K562 (cell line): Measurements from ENCODE around the gene MCAM. TPM values are rescaled to one million over a fixed set of nuclear protein-coding genes. Genes with fewer than 3 reads are reported as not detected.

Experiments used
- ATAC-seq: fragments of 200-7000 bp; cut with Tn5 transposase; 3 replicates; pipeline ENCODE4 v1.9.1; 2020; ENCODE audit warnings: moderate library complexity
- BruUV-seq: library from RNA; stranded (reverse); fragments of 400-500 nt; replicated peaks from 2 replicates; lab custom pipeline; 2021; lab: Mats Ljungman, UMichigan
- CTCF ChIA-PET: fragments of 300-600 bp; formaldehyde crosslinking; extraction: SDS; loops from one replicate; lab custom pipeline; 2021; ENCODE audit warnings: low intra/inter-chr PET ratio; lab: Yijun Ruan, JAX
- POLR2A ChIA-PET: fragments of 300-600, 350-650 bp; sonication (Branson Sonifier 250); formaldehyde crosslinking; extraction: SDS; loops from one replicate; lab custom pipeline; 2021; ENCODE audit warnings: antibody characterized with exemption, inconsistent platforms; lab: Yijun Ruan, JAX
- DNase-seq, 4 experiments: peaks; one replicate each; pipeline versions ENCODE4 v3.0.0 to v3.0.0-alpha.2; 2011 to 2018; ENCODE audit warnings: low spot score in 3 of 4, mixed read lengths in 3 of 4; ENCODE audit errors: extremely low read depth in 1 of 4
- FAIRE-seq: peaks from 2 replicates; lab custom pipeline; 2011; peaks lifted over from hg19 to GRCh38; lab: Jason Lieb, UNC
- H2AFZ ChIP-seq: 2 replicates; pipeline ENCODE4 v1.6.0; 2011; ENCODE audit warnings: low read depth, low read length, control low read depth, inconsistent platforms
- H3K27ac ChIP-seq: fragments of 200-600 bp; 3 replicates; pipeline ENCODE4 v1.8.0; 2011; ENCODE audit warnings: low read depth, mild to moderate bottlenecking, control low read depth, inconsistent platforms, low read length, moderate library complexity, mixed read lengths; ENCODE audit errors: extremely low read depth
- H3K27me3 ChIP-seq, 2 experiments: fragments of 300-600 bp in 1 of 2; 2 replicates in 1 of 2; 3 replicates in 1 of 2; pipeline versions ENCODE4 v1.6.0 to v1.8.0; 2011; ENCODE audit warnings: inconsistent platforms in 2 of 2, low read length in 2 of 2, mild to moderate bottlenecking in 1 of 2, mixed read lengths in 1 of 2, moderate library complexity in 1 of 2; ENCODE audit not compliant: control insufficient read depth in 2 of 2, insufficient read depth in 2 of 2
- H3K36me3 ChIP-seq: fragments of 300-600 bp; 3 replicates; pipeline ENCODE4 v1.8.0; 2011; ENCODE audit warnings: mild to moderate bottlenecking, low read length, inconsistent platforms; ENCODE audit not compliant: control insufficient read depth, insufficient read depth
- H3K4me1 ChIP-seq, 2 experiments: fragments of 200-600 bp in 1 of 2; replicated peaks in 1 of 2; 2 replicates in 1 of 2; 3 replicates in 1 of 2; pipeline versions ENCODE4 v1.5.1 to v1.8.0; 2011; ENCODE audit warnings: inconsistent platforms in 2 of 2, low read length in 2 of 2, mild to moderate bottlenecking in 1 of 2, mixed read lengths in 1 of 2, moderate library complexity in 1 of 2; ENCODE audit not compliant: control insufficient read depth in 2 of 2, insufficient read depth in 2 of 2
- H3K4me2 ChIP-seq: 2 replicates; pipeline ENCODE4 v1.6.1; 2011; ENCODE audit warnings: low read length, control low read depth, inconsistent platforms, mixed read lengths; ENCODE audit not compliant: insufficient read depth
- H3K4me3 ChIP-seq: fragments of 200-600 bp; sonication (generic), shearing (Covaris generic); 2 replicates; pipeline ENCODE4 v1.5.1; 2016; ENCODE audit warnings: control low read depth, inconsistent platforms
- H3K79me2 ChIP-seq: fragments of 200-600 bp; 3 replicates; pipeline ENCODE4 v1.8.0; 2011; ENCODE audit warnings: low read length, inconsistent platforms; ENCODE audit not compliant: control insufficient read depth, insufficient read depth
- H3K9ac ChIP-seq, 2 experiments: 2 replicates each; pipeline versions ENCODE4 v1.6.0 to v1.6.1; 2011; ENCODE audit warnings: low read depth in 2 of 2, low read length in 2 of 2, control low read depth in 1 of 2, inconsistent platforms in 1 of 2, mild to moderate bottlenecking in 1 of 2, mixed read lengths in 1 of 2; ENCODE audit not compliant: insufficient read depth in 1 of 2
- H3K9me1 ChIP-seq: one replicate; pipeline ENCODE4 v1.6.0; 2011; ENCODE audit warnings: inconsistent platforms, mild to moderate bottlenecking, low read length, moderate library complexity; ENCODE audit not compliant: control insufficient read depth, insufficient read depth
- H3K9me3 ChIP-seq: replicated peaks from 2 replicates; pipeline ENCODE4 v1.5.1; 2011; ENCODE audit warnings: low read depth, low read length, inconsistent platforms; ENCODE audit not compliant: control insufficient read depth, insufficient read depth
- H4K20me1 ChIP-seq: replicated peaks from 2 replicates; pipeline ENCODE4 v1.6.1; 2011; ENCODE audit warnings: low read length, inconsistent platforms, mixed read lengths; ENCODE audit not compliant: control insufficient read depth, insufficient read depth
- BCOR ChIP-seq: fragments of 450-650 bp; IDR thresholded peaks from 2 replicates; pipeline ENCODE4 v1.6.1; 2016
- BDP1 ChIP-seq: IDR thresholded peaks from 3 replicates; pipeline ENCODE4 v1.6.1; 2011; ENCODE audit not compliant: insufficient read length, insufficient read depth
- BRF1 ChIP-seq: IDR thresholded peaks from 3 replicates; pipeline ENCODE4 v1.6.1; 2011; ENCODE audit warnings: borderline replicate concordance, mild to moderate bottlenecking; ENCODE audit not compliant: insufficient read length; ENCODE audit errors: extremely low read depth
- DNMT1 ChIP-seq: fragments of 450-650 bp; IDR thresholded peaks from 2 replicates; pipeline ENCODE4 v1.6.1; 2016; ENCODE audit warnings: antibody characterized with exemption, mild to moderate bottlenecking
- EP300 ChIP-seq: IDR thresholded peaks from 2 replicates; pipeline ENCODE4 v1.6.1; 2012; ENCODE audit warnings: low read length, improper control_type of control experiment
- FOXJ3 ChIP-seq: sonication (generic); formaldehyde crosslinking; IDR thresholded peaks from 2 replicates; pipeline ENCODE4 v1.4.0; 2020; ENCODE audit warnings: mild to moderate bottlenecking, missing genetic modification reagents
- IRF2 ChIP-seq: sonication (generic); formaldehyde crosslinking; IDR thresholded peaks from 2 replicates; pipeline ENCODE4 v1.8.1; 2022; ENCODE audit warnings: mild to moderate bottlenecking, missing genetic modification reagents
- KLF6 ChIP-seq: fragments of 250-450 bp; sonication (Bioruptor Pico); IDR thresholded peaks from 2 replicates; pipeline ENCODE4 v1.4.0; 2020; ENCODE audit warnings: mild to moderate bottlenecking, moderate library complexity, borderline replicate concordance
- SPI1 ChIP-seq: IDR thresholded peaks from 2 replicates; pipeline ENCODE4 v1.6.1; 2011; ENCODE audit warnings: low read depth, low read length, control low read depth, borderline replicate concordance
- ZC3H4 ChIP-seq: sonication (generic); formaldehyde crosslinking; IDR thresholded peaks from 2 replicates; pipeline ENCODE4 v1.9.0; 2021; ENCODE audit warnings: missing genetic modification reagents, borderline replicate concordance
- ZNF146 ChIP-seq: IDR thresholded peaks from one replicate; pipeline ENCODE4 v1.6.1; 2018; ENCODE audit warnings: missing compliant biosample characterization; ENCODE audit not compliant: unreplicated experiment
- ZNF589 ChIP-seq: fragments of 200-800 bp; sonication (Bioruptor generic); IDR thresholded peaks from 2 replicates; pipeline ENCODE4 v1.6.1; 2016; ENCODE audit warnings: low read depth, missing genetic modification characterization, missing compliant biosample characterization
- WGBS: fragments of 100-300 bp; shearing (Covaris generic); methylation state at CpG from one replicate; pipeline ENCODE4 v1.1.6; 2016; ENCODE audit warnings: low coverage, mixed read lengths; ENCODE audit not compliant: insufficient coverage; ENCODE audit errors: missing lambda C conversion rate; 5-methylcytosine and 5-hydroxymethylcytosine counted together
- in situ Hi-C: fragments of 300-500 bp; cut with MboI; formaldehyde crosslinking; loops from 4 replicates; pipeline ENCODE4 v1.15.0; 2018; ENCODE audit warnings: inconsistent platforms, mixed read lengths
- intact Hi-C: fragments of 100-400 bp; cut with micrococcal nuclease; formaldehyde crosslinking; loops from 2 replicates; pipeline ENCODE4 v1.14.2; 2022
- polyA plus RNA-seq, 8 experiments: library from polyadenylated mRNA; depleted of rRNA in 4 of 8; stranded (reverse) in 5 of 8; unstranded in 3 of 8; fragments of >200 nt; fragmentation: Nextera tagmentation in 2 of 8; fragmentation: Illumina TruSeq in 1 of 8; extraction: Ambion mirVana in 2 of 8; extraction: Trizol in 1 of 8; gene quantifications; 2 replicates each; pipeline versions ENCODE4 v1.2.1 to v1.2.3, GENCODE V29; 2011 to 2014; ENCODE audit warnings: inconsistent platforms in 1 of 8, missing spikeins in 1 of 8
- total RNA-seq, 7 experiments: library from RNA; depleted of rRNA in 6 of 7; stranded (reverse); fragments of >200 nt in 6 of 7; fragmentation: Illumina TruSeq in 2 of 7; extraction: Trizol in 2 of 7; gene quantifications; 2 replicates each; pipeline versions ENCODE4 v1.2.1 to v1.2.3, GENCODE V29; 2011 to 2021; ENCODE audit warnings: low replicate concordance in 1 of 7
- TF ChIP-seq, protein P1 (sequence below): fragments of 250-450 bp; sonication (Bioruptor Pico); IDR thresholded peaks from 2 replicates; pipeline ENCODE4 v1.8.0; 2022; ENCODE audit warnings: inconsistent platforms, mild to moderate bottlenecking, moderate library complexity, borderline replicate concordance
- TF ChIP-seq, protein P2 (sequence below): fragments of 450-650 bp; IDR thresholded peaks from 2 replicates; pipeline ENCODE4 v1.6.1; 2016; ENCODE audit warnings: borderline replicate concordance
- TF ChIP-seq, protein P3 (sequence below): fragments of 250-450 bp; sonication (Bioruptor Pico); IDR thresholded peaks from 2 replicates; pipeline ENCODE4 v1.4.0; 2020; ENCODE audit warnings: mild to moderate bottlenecking

The MCAM gene
- total and polyA plus RNA-seq, 9 of the 15 experiments (the other 6 are each of a cell fraction or from before 2014, with no cell fraction given), result 14.7 to 118 (median 53.6) TPM

DNA sequence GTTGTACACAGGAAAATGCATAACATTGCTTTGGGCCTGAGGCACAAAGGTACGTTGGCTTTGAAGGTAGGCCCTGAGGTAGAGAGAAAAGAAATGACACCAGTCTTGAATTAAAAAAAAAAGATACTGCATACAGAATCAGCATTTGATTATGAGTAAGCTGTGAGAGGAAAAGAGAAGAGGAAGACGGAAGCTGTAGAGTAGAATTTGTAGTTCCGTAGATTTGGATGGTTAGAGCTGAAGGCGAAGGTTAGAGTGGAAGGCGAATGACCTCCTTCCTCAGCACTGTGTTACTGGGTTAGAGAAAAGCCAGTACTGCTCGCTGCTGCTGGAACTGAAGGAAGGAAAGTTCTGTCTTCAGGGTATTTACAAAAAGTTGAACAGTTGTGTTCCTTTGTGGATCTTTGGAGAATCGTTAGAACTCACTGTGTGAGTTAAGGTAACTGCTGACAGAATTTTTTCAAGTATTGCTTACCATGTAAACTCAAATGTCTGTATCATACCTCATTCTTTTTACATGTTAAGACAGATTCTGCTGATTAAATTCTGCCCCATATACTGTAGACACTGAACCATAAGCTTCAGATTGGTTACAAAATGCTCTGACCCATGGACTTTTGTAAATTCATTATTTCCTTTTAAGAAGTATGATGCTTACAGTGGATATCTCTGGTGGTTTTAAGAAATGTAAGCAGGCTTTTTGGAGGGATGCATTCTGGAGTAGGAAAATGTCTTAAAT, 50.2 kb downstream of the MCAM start (continued):
- TF ChIP-seq, protein P1, sequence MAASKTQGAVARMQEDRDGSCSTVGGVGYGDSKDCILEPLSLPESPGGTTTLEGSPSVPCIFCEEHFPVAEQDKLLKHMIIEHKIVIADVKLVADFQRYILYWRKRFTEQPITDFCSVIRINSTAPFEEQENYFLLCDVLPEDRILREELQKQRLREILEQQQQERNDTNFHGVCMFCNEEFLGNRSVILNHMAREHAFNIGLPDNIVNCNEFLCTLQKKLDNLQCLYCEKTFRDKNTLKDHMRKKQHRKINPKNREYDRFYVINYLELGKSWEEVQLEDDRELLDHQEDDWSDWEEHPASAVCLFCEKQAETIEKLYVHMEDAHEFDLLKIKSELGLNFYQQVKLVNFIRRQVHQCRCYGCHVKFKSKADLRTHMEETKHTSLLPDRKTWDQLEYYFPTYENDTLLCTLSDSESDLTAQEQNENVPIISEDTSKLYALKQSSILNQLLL (CRISPR knock-in tag), result no peak

DNA sequence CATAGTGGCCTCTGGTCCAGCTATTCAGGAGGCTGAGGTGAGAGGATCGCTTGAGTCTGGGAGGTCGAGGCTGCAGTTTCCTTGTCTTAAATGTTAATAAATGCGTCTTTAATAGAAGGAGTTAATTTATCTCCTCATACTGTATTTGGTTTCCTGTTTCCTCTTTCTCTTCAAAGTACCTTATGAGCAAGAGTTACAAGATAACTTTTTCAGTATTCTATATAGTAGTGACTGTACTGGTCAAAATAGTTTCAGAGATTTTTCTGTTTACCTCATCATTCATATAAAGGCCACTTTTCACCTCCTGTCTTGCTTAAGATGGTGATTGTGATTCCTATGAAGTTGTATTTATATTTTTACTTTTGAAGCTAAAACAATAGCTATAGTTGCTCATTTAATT, 50.9 kb downstream of the MCAM start:
- Histone ChIP-seq H3K9me1 (no peaks in the 10 kb centered on the region), H3K27ac (no peak overlapping the region), H3K4me3 (no peak overlapping the region), H4K20me1 (no peaks in the 10 kb centered on the region), H3K9ac (no peak overlapping the region), H2AFZ (no peak overlapping the region), H3K4me2 (no peak overlapping the region), H3K9me3 (no peaks in the 10 kb centered on the region), H3K4me1 (peaks cover 0 to 22% of the 10 kb centered on the region in 2 experiments; a peak in 3 of 5 replicates), H3K79me2 (peaks cover 19% of the 10 kb centered on the region), H3K27me3 (no peaks in the 10 kb centered on the region), H3K36me3 (no peaks in the 10 kb centered on the region)
- intact Hi-C loops, result no loop called here
- POLR2A ChIA-PET, result no interaction called here
- 82% methylated on average over 3 of the region's 3 CpGs for WGBS
- BruUV-seq, result no TSS peak
- in situ Hi-C loops, result no loop called here
- ATAC-seq, result no peak
- FAIRE-seq, result no peak
- TF ChIP-seq ZNF589 (CRISPR knock-in tag), result no peak
- TF ChIP-seq EP300, result no peak
- no peak for TF ChIP-seq ZNF146 (CRISPR knock-in tag)
- TF ChIP-seq, protein P2, sequence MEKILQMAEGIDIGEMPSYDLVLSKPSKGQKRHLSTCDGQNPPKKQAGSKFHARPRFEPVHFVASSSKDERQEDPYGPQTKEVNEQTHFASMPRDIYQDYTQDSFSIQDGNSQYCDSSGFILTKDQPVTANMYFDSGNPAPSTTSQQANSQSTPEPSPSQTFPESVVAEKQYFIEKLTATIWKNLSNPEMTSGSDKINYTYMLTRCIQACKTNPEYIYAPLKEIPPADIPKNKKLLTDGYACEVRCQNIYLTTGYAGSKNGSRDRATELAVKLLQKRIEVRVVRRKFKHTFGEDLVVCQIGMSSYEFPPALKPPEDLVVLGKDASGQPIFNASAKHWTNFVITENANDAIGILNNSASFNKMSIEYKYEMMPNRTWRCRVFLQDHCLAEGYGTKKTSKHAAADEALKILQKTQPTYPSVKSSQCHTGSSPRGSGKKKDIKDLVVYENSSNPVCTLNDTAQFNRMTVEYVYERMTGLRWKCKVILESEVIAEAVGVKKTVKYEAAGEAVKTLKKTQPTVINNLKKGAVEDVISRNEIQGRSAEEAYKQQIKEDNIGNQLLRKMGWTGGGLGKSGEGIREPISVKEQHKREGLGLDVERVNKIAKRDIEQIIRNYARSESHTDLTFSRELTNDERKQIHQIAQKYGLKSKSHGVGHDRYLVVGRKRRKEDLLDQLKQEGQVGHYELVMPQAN, result no peak
- no peak for TF ChIP-seq DNMT1
- no peak for TF ChIP-seq SPI1
- TF ChIP-seq BCOR, result no peak
- no peak for TF ChIP-seq BRF1
- TF ChIP-seq IRF2 (CRISPR knock-in tag), result no peak
- no peak for TF ChIP-seq KLF6 (CRISPR knock-in tag)
- no peak for TF ChIP-seq BDP1
- no peak for TF ChIP-seq ZC3H4 (CRISPR knock-in tag)
- TF ChIP-seq FOXJ3 (CRISPR knock-in tag), result no peak
- TF ChIP-seq, protein P3, sequence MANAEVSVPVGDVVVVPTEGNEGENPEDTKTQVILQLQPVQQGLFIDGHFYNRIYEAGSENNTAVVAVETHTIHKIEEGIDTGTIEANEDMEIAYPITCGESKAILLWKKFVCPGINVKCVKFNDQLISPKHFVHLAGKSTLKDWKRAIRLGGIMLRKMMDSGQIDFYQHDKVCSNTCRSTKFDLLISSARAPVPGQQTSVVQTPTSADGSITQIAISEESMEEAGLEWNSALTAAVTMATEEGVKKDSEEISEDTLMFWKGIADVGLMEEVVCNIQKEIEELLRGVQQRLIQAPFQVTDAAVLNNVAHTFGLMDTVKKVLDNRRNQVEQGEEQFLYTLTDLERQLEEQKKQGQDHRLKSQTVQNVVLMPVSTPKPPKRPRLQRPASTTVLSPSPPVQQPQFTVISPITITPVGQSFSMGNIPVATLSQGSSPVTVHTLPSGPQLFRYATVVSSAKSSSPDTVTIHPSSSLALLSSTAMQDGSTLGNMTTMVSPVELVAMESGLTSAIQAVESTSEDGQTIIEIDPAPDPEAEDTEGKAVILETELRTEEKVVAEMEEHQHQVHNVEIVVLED, result no peak
- CTCF ChIA-PET, result no interaction called here
- DNase-seq, result no peak
